GM18526 (cell line): Measurements from ENCODE around the gene ATRN.

Experiments used
- POLR2A ChIP-seq: IDR thresholded peaks from 3 replicates; pipeline ENCODE4 v1.6.1; 2011; ENCODE audit not compliant: insufficient read length; ENCODE audit errors: extremely low read depth

The ATRN gene

DNA sequence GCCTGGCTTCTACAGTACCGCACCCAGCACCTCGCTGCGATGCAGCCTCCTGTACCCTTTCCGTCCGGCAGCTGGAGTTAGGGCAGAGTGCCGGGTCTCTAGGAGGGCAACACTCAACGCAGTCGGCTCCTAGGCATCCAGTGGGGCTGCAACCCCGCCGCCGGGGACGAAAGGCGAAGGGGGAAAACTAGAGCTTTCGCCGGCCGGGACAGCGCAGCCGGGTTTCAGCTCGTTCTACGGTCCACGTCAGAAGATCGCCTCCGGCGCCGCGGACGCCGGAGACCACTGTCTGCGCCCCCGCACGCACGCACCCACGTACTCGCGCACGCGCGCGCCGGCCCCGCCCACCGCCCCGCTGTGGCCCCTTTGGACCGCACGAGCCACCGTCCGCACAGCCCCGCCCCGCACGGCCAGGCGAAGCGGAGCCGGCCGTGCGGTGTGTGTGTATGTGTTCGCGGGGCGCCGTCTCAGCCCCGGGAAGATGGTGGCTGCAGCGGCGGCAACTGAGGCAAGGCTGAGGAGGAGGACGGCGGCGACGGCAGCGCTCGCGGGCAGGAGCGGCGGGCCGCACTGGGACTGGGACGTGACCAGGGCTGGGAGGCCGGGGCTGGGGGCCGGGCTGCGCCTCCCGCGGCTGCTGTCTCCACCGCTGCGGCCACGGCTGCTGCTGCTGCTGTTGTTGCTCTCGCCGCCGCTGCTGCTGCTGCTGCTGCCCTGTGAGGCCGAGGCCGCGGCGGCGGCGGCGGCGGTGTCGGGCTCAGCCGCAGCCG is at the start of gene ATRN:
TSS of gene ATRN (plus strand) at position 392 of the 770 bp plus-strand sequence. CDS start at position 482, 90 bp downstream.
- peak; percentile 93 for TF ChIP-seq POLR2A

DNA sequence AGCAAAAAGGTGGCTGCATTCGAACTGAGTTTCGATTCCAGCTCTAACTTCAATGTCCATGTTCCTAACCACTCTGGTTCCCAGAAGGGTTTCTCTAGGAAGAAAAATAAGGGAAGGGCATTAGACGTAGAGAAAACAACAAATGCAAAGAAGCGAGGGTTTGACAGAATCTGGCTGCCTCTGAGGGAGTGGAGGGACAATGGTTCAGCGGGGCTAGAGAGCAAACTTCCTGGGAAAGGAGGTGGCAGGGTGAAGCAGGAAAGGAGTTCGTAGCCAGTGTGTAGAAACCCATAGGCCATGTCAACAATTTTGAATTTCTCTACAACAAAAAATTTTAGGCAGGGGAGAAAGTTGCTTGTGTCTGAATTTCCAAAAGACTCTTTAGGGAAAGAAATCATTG is 48.8 kb upstream of the ATRN start:
- TF ChIP-seq POLR2A, result no peak

DNA sequence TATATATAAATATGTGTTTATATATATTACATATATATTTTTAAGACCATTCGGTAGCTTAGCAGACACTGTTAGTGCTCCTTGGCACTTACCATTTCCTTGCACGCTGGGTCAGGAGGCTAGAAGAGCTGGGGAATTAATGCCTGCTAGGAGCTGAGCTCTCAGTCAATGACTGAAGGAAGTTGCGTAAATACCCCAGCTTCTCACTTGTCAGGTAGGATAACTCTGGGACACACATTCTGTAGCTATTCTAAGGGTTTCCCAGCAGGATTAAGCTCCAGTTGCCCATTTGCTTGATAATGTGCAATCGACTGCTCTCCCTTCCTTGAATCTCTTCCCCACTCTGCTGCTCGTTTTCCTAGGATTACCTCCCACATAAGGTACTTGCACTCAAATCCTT is 47.7 kb upstream of the ATRN start:
- no peak for TF ChIP-seq POLR2A

DNA sequence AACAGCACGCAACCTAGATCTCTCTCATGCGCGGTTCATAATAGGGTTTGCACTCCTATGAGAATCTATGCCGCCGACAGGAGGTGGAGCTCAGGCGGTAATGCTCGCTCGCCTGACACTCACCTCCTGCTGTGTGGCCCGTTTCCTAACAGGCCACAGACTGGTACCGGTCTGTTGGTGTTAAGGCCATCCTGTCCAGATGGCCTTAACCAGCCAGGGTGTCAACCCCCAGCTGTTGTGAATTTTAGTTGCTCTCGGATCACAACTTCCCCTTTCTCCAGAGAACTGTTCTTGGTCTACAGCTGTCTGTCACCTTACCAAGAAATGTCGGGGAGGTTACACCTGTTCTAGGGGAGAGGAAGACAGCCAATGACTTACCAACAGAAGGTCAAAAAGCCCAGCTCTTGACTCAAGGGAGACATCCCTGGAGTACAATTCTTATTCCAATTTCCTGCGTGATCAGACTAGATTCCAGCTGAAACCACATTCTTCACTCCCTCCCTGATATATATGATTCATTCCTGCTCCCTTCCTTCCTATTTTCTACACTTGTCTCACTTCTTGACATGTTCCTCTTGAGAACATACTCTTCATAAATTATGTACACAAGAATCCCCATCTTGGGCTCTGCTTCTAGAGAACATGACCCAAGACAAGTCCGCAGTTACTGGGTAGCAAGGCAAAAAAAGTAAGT is 40.3 kb upstream of the ATRN start:
- TF ChIP-seq POLR2A, result no peak

DNA sequence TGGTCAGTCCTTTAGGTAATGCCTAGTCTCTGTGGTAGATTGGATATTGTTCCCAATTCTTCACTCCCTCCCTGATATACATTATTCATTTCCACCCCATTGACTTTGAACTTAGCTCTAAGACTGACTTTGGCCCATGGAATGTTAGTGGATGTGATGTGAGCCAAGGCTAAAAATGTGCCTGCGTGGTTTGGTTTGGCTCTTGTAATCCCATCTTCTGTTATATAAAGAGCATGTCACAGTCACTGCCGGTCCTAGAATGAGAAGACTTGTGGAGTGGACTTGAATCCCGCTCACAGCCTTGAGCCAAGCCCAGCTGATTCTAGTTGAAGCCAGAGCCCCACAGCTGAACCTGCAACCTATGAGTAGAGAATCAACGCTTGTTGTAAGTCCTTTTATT is 39.7 kb upstream of the ATRN start:
- no peak for TF ChIP-seq POLR2A

DNA sequence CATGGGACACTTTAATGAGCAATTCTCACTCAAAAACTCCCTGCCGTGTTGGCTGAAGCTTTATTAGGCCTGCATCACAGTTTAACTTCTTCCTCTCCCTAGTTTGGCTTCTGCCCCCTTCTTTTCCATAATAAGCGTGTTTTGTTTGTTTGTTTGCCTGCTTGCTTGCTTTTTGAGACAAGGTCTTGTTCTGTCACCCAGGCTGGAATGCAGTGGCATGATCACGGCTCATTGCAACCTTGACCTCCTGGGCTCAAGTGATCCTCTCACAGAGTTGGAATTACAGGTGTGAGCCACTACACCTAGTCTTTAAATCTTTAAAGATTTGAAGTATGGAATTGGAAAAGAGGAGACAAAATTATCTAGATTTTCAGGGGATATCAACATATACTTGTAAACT is 38.0 kb upstream of the ATRN start:
- no peak for TF ChIP-seq POLR2A

DNA sequence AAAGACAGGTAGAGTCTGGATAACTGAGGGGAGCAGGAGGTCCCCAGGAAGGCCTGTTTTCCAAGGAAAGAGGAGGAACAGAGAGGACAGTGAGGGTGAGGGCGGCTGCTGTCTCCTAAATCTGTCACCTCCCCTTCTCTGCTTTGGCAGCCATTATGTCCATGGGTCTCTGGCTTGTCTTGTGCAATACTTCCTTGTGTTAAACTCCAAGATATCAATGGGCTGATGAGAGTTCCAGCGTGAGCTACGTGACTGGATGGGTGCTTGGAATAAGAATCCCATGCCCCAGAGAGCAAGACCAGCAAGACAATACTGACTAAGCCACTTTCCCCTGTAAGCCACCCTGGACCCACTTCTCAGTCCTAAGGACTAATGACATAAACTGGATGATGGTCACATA is 37.1 kb upstream of the ATRN start:
- TF ChIP-seq POLR2A, result no peak

DNA sequence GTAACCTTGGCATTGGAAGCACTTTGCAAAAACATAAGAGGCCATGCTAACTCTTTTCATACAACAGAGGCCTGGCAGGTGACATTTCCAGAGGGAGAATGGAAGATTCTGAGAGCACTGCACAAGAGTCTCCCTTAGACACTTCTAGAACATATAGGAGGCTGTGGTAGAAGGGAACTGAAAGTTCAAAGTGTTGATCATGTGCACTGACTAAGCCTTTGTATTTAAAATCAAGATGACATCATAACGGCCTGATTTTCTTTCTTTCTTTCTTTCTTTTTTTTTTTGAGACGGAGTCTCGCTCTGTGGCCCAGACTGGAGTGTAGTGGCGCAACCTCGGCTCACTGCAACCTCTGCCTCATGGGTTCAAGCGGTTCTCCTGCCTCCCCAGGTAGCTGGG is 36.6 kb upstream of the ATRN start:
- TF ChIP-seq POLR2A, result no peak

DNA sequence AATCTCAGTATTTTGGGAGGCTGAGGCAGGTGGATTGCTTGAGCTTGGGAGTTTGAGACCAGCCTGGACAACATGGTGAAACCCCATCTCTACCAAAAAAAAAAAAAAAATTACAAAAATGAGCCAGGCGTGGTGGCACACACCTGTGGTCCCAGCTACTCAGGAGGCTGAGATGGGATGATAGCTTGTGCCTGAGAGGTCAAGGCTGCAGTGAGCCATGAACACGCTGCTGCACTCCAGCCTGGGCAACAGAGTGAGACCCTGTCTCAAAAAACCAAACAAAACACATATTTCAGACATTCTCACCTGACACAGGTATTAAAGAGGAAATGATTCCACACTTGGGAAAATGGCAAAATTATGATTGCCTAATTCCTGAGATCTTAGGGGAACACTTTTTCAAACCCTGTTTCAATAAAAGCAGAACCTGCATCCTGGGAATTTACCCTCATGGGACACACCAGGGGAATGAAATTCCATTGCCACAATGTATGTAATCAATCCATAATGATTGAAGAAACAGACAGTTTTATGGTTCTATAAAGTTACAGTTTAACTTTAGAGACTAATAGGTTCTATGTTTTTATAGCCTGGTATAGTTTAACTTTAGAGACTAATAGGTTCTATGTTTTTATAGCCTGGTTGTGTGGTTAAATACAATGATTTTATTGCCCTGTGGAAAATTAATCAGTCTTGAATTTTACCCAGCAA is 33.8 kb upstream of the ATRN start:
- TF ChIP-seq POLR2A, result no peak

DNA sequence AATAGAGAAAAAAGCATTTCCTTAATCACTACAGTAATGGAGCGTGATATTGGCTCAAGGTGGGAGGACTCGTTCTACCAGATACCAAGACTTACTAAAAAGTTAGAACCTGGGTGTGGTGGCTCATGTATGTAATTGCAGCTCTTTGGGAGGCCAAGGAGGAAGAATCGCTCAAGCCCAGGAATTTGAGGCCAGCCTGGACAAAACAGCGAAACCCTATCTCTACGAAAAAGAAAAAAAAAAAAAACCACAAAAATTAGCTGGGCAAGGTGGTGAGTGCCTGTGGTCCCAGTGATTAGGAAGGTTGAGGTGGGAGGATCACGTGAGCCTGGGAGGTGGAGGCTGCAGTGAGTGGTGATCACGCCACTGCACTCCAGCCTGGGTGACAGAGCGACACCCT is 24.0 kb upstream of the ATRN start:
- no peak for TF ChIP-seq POLR2A

DNA sequence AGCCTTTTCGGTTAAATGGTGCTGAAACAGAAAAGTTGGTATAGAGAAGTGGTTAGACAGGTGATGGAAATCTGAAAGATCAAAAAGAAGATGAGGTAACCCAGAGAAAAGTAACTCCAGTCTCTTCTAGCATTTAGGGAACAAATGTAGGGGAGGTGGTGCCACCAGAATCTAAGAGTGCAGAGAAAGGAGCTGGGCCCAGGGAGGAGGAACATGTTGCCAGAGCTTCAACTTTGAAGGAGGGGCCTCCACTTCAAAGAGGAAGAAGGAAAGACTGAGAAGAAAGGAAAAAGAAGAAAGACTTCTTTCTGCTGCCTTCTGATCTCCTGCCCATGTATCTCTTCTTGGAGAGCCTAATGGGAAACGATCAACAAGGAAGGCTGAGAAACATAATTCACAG is 23.5 kb upstream of the ATRN start:
- no peak for TF ChIP-seq POLR2A

DNA sequence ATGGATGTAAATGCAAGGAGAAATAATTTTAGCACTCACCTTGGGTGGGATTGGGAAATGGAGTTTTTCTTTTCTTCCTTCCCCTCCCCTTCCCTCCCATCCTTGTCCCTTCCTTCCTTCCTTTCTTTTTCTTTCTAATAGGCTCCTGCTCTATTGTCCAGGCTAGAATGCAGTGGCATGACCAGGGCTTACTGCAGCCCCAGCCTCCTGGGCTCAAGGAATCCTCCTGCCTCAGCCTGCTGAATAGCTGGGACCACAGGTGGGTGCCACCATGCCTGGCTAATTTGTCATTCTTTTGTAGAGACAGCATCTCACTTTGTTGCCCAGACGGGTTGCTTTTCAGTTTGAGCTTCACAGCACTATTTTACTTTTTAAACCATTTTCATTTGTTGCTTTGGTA is 21.5 kb upstream of the ATRN start:
- no peak for TF ChIP-seq POLR2A

DNA sequence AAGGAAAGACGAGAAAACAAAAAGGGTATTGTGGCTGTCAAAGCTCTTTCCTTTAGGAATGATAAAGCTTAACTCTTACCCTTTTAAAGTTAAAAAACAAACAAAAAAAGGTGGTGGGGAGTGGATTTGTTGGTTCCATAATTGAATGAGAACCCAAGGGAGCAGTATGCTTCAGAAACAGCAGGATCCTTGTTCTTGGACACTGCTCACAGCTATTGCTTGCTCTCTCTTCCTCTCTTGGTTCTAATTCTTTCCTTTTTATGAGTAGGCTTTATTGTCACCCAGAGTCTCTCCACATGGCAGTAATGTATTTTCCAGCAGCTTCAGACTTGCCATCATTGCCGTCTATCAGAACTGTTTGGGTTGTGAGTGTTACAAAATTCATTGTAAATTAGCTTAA is 18.7 kb upstream of the ATRN start:
- TF ChIP-seq POLR2A, result no peak

DNA sequence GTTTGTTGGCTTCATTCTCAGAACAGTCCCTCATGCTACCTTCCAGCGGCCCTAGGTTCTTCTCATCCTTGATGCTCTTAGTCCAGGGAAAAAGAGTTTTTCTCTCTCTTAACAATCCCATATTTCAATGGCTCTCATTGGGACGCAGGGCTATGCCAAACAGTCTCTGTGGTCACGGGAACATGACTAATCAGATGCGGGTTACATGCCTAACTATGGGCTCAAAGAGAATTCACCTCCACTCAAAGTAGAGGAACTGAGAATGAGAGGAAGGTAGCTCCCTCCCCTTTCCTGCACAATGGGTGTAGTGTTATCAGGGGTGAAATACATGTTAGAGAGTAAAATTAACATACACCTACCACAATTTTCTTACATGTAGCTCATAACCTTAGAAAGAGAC is 18.1 kb upstream of the ATRN start:
- no peak for TF ChIP-seq POLR2A

DNA sequence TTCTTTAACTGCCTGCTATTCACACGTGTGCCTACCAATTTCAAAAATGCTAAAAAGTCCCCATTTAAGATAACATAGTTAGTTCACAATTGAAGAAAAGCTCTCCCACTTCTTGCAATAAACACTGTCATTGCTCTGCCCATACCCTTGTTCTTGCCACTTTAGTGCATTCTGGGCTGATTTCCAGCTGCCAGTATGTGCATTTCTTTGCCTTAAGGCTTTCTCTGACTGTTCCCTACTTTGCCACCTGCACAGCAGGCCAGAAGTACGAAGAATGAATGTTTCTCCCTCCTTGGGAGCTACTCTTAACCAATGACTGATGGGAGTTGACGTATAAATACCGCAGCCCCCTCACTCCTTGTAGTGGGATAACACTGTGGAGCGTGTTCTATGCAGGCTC is 16.0 kb upstream of the ATRN start:
- no peak for TF ChIP-seq POLR2A

DNA sequence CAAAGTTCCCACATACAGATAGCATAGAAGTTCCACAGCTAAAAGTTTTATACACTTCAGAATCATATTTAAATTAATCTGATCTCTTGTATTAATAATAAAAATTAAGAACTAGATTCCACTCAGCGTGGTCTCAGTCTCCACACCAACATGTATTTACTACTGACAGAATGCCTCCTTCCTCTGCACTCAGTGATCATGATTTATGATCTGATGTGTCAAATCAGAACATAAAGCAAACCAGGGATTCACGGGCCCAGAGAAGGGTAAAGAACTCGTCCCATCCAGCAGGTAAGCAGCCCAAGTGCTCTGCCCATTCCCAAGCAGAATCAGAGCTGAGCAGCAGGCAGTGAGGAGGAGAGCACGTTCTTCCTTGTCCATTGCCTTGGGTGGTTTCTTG is 14.2 kb upstream of the ATRN start:
- no peak for TF ChIP-seq POLR2A
